RWPE1 (cell line): ENCODE measurements around the gene PSD4.

Experiments used
- CTCF ChIA-PET: fragments of 350-600 bp; sonication (Branson Sonifier 250); formaldehyde crosslinking; extraction: SDS; loops from one replicate; lab custom pipeline; 2021; lab: Yijun Ruan, JAX
- POLR2A ChIA-PET: fragments of 400-600 bp; formaldehyde crosslinking; extraction: SDS; loops from one replicate; lab custom pipeline; 2020; ENCODE audit warnings: antibody characterized with exemption; ENCODE audit not compliant: low non-redundant PET; lab: Yijun Ruan, JAX
- DNase-seq: peaks from one replicate; pipeline ENCODE4 v3.0.0; 2012; ENCODE audit warnings: low spot score
- H3K27ac ChIP-seq: fragments of 450-650 bp; 2 replicates; pipeline ENCODE4 v1.5.1; 2017
- CTCF ChIP-seq: fragments of 450-650 bp; conservative IDR thresholded peaks from 2 replicates; pipeline ENCODE4 v1.5.1; 2017; ENCODE audit warnings: low read depth, mild to moderate bottlenecking

PSD4 gene

GRCh38 chr2:113129519-113130078, 44.2 kb upstream of the PSD4 start:
- no peak for TF ChIP-seq CTCF
- no peak overlapping the region for H3K27ac ChIP-seq
- DNase-seq = no peak
- ChIA-PET CTCF (interaction anchor here (0.6 to 0.8 kb wide), 2 partner anchors 9 to 44 kb away, joined by 3 to 4 read pairs; no protein-coding TSS in a partner anchor), POLR2A (no interaction called here)

DNA sequence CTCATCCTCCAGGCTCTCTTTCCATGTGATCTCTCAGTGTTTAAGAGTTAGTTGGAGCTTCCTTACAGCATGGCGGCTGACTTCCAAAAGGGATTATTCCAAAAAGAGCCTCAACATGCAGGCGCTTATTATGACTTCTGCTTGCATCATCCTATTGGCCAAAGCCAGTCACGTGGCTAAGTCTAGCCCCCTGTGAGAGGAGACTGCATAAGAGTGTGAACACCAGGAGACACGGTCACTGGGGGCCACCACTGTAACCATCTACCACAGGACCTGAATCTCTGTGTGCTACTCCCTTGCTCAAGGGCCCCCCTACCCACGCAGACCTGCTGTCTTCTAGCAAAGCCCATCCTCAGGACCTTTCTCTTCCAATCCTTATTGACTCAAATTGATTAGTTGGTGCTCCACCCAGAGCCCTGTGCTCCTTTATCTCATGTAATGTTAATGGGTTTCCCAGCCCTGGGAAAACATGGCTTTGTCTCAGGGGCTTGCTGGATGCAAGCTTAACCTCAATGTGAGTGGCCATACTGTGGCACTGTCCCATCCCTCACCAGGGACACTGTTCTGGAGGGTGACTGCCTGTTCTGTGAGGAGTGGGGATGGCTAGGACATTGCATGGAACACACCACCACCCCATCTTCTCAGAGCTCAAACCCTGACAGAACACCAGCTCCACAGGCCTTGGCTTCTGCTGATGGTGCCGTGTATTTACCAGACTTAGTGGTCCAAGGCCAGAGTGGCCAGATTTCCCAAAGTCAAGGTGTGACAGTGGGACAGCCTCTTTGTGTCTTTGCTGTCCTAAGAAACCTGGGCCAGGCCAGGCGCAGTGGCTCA, 42.2 kb upstream of the PSD4 start:
- POLR2A ChIA-PET = no interaction called here
- CTCF ChIA-PET = no interaction called here
- no peak overlapping the region for H3K27ac ChIP-seq
- no peak for TF ChIP-seq CTCF
- DNase-seq = no peak

- POLR2A ChIA-PET = no interaction called here
- no peak for DNase-seq
- CTCF ChIA-PET = no interaction called here
These were observed 41.3 kb upstream of the PSD4 start for GRCh38 chr2:113132414-113133021.

GRCh38 chr2:113133704-113134598, 39.8 kb upstream of the PSD4 start:
- no peak for DNase-seq

More at GRCh38 chr2:113132414-113133021, 41.3 kb upstream of the PSD4 start:
- no peak overlapping the region for H3K27ac ChIP-seq
- TF ChIP-seq CTCF = no peak

GRCh38 chr2:113134717-113135116, 39.1 kb upstream of the PSD4 start:
- no peak for TF ChIP-seq CTCF
- ChIA-PET POLR2A (no interaction called here), CTCF (interaction anchor here (2.0 kb wide), 1 partner anchor 256 kb away, joined by 5 read pairs; no protein-coding TSS in a partner anchor)
- H3K27ac ChIP-seq = no peak overlapping the region
- no peak for DNase-seq

More at GRCh38 chr2:113133704-113134598, 39.8 kb upstream of the PSD4 start:
- no peak for TF ChIP-seq CTCF
- ChIA-PET POLR2A (interaction anchor here (0.8 kb wide), 1 partner anchor 65 kb away, joined by 3 read pairs; no protein-coding TSS in a partner anchor), CTCF (interaction anchor here (0.8 kb wide), 1 partner anchor 14 kb away, joined by 5 read pairs; no protein-coding TSS in a partner anchor)
- no peak overlapping the region for H3K27ac ChIP-seq
